Stimulated activated CD4-positive, alpha-beta T cell treated with anti-CD3 and anti-CD28 coated beads, Interleukin-1b, Interleukin-23, amount 100 ng/mL, for 48 hours (primary cell): ENCODE results near the gene ZNF618.

Experiments
- DNase-seq: peaks from one replicate; pipeline ENCODE4 v3.0.0-alpha.2; 2020

Gene ZNF618

DNA sequence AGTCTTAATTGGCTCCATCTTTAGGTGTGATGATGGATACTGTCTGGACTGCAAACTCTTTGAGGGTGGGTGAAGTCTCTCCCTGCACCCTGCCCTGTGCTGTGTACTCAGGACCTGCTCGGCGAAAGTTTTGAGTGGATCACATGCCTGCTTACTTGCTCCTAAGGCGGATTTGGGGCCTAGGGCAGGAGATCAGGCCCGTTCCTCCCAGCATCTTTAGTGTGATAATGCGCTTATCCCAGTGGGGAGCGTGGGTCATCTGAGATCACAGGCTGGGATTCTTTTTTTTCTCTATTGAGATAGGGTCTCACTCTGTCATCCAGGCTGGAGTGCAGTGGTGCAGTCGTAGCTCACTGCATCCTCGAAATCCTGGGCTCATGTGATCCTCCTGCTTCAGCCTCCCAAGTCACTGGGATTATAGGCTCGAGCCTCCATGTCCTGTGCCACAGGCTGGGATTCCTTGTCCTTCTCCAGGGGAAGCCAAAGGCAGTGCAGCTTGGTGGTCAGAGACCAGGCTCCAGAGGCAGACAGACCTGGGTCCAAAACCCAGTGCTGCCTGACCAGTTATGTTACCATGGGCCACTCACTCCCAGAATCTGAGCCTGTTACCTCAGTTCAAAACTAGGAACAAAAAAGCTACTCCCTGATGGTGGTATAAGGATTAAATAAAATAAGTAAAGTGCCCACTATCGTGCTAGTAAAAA, 59.7 kb downstream of the ZNF618 start:
- no peak for DNase-seq

- no peak for DNase-seq
Measured at GRCh38 chr9:113940077-113940476, 64.0 kb downstream of the ZNF618 start.

GRCh38 chr9:113941056-113941455, 64.9 kb downstream of the ZNF618 start:
- DNase-seq = no peak

DNA sequence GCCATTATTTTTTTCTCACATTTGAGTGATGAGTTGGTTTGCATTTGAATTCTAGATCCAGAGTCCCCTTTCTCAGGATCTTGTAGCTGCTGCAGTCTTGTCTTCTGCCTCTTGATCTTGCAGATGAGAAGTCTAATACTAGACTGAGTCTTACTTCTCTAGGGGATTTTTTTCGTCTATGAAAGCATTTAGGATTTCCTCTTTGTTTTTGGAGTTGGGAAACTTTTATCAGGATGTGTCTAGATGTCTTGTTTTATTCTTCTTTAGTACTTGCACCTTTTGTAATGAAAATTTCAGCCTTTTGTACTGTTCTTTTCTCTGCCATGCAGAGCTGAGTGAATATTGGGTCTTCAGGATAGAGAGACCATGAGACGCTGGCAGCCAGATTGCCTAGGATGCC, 65.4 kb downstream of the ZNF618 start:
- no peak for DNase-seq

DNA sequence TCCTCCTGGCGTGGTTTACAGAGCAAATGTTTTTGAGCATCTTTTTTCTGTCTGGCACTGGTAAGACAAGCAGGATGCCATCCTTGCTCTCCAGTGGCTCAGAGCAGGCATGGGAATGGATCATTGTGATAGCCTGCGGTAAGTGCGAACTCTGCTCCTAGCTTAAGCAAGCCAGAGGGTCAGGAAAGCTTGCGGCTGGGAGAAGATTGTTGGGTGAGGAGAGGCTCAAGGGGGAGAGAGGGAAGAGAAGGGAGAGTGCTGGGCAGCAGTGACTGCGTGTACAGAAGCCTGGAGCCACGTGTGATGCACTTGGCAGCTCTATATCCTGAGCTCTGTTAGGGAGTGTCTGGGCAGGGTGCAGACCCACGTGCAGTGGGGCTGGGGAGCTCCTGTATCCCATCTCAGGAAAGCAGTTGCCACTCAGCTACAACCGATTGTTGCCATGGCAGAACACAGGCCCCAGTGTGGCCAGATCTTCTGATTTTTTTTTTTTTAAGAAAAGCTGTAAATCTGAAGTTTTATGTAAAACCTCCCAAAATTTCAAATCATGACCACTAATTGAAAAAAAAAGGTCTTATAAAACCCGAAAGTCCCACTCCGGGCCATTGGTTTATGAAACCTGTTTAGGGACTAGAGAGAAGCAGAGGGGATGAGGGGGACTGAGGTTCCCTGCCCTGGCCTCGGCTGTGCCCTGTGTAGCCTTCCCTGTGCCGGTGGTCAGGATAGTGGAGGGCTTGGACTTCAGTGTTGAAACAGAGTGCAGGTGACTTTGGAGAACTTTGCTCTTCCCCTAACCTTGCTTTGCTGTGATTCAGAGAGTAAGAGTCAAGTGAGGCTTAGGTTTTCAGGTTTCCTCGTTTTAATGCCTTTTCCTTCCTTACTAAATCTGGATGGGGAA, 67.3 kb downstream of the ZNF618 start:
- no peak for DNase-seq

DNA sequence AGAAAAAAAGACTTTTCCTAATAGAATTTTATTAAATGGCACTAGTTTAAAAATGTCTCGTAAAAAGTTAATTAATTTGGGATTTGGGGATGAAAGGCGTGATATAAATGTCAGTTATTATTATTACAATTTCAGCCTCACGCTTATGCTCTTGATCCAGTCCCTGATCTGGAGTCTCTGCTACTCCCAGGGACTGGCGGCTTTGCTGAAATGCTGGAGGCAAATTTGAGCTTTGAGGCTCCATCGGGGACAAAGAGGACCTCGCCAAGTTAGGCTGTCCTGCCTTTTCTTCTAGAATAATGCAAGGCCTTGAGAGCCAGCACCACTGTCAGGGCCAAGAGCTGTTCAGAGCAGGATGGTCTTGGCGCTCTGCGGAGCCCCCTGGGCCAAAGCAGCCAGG, 69.7 kb downstream of the ZNF618 start:
- no peak for DNase-seq

- no peak for DNase-seq
Measured at GRCh38 chr9:113946496-113947115, 70.5 kb downstream of the ZNF618 start.

DNA sequence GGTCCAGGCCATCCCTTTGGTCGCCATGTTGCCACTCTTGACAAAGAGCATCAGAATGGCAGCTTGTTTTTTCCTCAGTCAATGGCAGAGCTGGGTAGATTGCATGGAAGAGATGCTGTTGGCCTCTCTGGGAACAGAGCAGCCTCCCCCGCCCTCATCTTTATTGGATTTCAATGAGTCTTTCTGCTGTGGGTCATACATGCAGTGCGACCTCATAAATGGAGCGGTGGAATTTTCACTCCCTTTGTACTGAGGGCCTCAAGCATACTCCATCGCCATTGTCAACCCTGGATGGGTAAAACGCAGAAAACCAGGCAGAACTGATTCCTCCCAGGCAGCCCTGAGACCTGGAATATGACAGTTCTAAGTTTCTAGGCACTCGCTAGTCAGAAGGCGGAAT, 71.8 kb downstream of the ZNF618 start:
- DNase-seq = no peak

GRCh38 chr9:113948891-113949570, 72.9 kb downstream of the ZNF618 start:
- DNase-seq = no peak

DNA sequence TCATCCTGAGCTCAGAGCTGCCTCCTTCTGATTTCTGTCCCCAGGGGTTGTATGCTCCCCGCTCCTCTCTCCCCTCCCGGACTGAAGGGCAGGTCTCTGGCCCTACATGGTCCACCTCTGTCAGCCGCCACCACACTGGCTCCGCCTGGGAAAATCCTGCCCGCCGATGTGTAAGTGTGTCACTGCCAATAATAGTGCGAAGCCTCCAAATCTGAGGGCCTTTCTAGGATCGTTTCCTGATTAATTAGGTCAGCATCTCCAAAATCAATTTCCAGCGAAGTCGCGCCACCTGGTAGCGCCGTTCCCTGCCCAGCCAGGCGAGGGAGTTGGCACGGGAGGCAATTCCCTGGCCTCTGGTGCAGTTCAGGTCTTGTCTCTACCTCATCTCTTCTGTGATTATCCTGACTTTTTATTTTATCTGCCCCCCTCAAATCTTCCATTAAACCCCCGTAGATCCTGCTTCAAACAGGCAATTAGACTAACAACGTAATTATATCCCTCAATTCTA, 73.5 kb downstream of the ZNF618 start:
- no peak for DNase-seq

DNA sequence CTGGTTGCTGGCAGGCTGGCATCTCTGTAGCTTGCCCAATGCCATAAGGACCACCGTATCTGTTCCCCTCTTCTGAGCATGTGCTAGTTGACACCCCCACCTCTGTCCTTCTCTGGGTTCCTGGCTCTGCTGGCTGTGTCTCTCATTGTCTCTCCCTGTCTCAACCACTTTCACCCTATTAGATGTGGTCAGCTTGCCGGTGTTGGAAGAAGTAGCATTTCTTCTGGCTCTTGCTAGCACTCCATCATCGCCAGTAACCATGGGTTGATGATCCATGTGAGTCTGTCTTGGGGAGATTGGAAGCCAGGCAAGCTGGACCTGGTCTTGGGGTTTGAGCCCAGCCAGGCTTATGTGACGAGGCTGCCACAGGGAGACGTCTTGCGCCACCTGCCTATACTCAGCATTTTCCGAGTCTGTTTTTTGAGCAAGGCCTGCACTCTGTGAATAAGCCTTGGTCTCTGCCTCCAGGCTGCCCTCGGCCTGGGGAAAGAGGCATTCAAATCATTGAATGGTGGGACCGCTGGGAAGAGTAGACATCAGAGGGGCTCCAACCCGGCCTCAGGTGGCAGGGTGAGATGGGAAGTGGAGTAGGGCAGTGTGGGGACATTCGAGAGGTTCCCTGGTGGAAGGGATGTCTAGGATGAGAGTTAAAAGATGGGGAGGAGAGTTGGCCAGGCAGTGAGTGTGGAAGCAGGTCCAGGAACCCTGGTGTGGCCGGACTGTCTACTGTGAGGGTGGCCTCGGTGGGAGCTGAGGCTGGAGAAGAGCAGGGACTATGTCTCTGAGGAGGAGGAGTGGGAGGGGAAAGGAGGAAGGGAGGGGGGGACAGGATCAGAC, 74.3 kb downstream of the ZNF618 start:
- no peak for DNase-seq

DNA sequence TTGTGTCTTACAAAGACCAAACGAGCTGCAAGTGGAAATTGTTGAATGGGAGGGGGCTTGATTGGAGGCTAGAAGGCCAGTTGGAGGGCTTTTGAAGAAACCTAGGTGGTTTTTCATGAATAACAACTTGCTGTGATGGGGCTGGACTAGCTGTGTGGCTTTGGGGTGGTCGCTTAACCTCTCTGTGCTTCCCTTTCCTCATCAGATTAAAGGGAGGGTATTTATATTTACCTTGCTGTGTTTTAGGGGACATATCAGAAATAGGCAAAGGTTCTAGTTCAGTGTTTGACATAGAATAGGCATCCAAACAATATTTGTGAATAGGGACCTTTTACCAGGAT, 74.9 kb downstream of the ZNF618 start:
- no peak for DNase-seq

DNA sequence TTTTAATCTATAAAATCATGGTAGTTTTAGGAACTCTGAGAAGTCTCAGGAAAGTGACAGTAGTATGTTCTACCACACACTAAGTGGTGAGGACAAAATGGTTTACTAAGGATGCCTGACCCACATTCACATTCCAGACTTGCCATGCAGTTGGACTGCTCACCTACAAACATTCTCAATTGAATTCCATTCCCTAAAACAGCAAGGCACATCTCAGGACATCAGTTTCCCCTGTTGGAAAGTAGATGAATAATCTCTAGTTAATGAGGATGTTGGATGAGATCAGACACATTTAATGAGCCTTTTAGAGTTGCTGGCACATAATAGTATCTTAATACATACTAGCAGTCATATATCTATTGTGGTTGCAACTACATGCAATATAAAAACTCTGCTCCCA, 76.6 kb downstream of the ZNF618 start:
- DNase-seq = no peak

- DNase-seq = no peak
Measured at GRCh38 chr9:113953531-113953930, 77.4 kb downstream of the ZNF618 start.

DNA sequence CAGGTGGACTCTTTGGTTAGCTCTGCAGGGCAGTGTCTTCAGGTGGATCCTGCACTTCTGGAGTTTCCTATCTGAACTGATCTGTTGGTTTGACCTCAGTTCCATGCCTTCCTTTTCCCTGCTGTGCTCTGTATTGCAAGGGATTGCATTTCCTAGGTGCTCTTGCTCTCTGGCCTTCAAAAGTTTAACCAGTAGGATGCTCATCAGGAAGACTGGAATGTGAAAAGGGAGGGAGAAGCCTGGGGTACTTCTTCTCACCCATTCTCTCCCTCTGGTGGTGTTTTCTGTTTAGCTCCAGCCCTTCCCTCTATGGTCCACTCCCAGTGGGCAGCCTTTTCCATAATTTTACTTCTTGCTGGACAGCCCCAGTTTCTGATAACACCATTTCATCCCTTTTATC, 78.5 kb downstream of the ZNF618 start:
- DNase-seq = no peak

DNA sequence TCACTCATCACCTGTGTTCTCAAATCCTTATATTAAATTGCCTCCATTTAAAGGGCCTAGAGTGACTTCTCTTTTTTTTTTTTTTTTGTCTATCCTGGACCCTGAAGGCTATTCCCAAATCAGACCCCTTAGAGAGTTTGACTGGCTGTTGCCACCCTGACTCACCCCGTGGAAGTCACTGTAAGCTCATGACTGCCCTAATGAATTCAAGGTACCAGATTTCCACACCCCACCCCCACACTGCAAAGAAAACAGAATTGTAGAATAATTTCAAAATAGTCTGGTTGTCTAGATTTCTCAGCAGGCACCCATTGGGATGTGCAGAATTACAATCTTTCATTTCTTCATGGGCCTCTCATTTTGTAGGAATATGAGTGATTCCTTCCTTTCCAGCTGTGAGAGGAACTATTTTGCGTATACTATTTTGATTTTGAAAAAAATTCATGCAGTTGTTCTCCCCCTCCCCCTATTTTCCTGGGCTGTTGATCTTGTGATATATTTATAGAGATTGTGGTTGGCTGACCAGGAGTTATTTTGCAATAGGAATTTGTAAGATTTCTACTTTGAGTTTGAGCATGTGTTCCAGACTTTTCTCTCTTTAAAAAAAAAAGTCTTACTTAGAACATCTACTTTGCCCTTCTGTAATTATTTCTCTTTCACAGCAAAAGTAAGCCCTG, 79.1 kb downstream of the ZNF618 start:
- DNase-seq = no peak

GRCh38 chr9:113956901-113957300, 80.8 kb downstream of the ZNF618 start:
- DNase-seq = no peak

- DNase-seq = no peak
Measured at GRCh38 chr9:113957351-113957750, 81.2 kb downstream of the ZNF618 start.

GRCh38 chr9:113957821-113958341, 81.8 kb downstream of the ZNF618 start:
- DNase-seq = no peak

- no peak for DNase-seq
Measured at GRCh38 chr9:113958556-113958955, 82.4 kb downstream of the ZNF618 start.

- DNase-seq = no peak
Measured at GRCh38 chr9:113960768-113961167, 84.7 kb downstream of the ZNF618 start.
